Eye (tissue), 1 donor: Measurements from ENCODE around the gene AGBL1.

Source experiments
- DNase-seq: peaks from one replicate; pipeline ENCODE4 v3.0.0-alpha.2; 2015

The AGBL1 gene

GRCh38 chr15:86329311-86330013 lies 249.8 kb downstream of the AGBL1 start:
- no peak for DNase-seq

- no peak for DNase-seq
Measured at GRCh38 chr15:86333819-86334218, 254.1 kb downstream of the AGBL1 start.

GRCh38 chr15:86336051-86336788 lies 256.5 kb downstream of the AGBL1 start:
- DNase-seq: no peak

GRCh38 chr15:86337071-86337470 lies 257.4 kb downstream of the AGBL1 start:
- no peak for DNase-seq

GRCh38 chr15:86347245-86347644 lies 267.6 kb downstream of the AGBL1 start:
- DNase-seq: no peak

- DNase-seq: no peak
Measured at GRCh38 chr15:86349565-86349964, 269.9 kb downstream of the AGBL1 start.

GRCh38 chr15:86353213-86353612 lies 273.5 kb downstream of the AGBL1 start:
- no peak for DNase-seq

GRCh38 chr15:86355361-86355760 lies 275.7 kb downstream of the AGBL1 start:
- DNase-seq: no peak

- DNase-seq: peak; percentile 18
Measured at GRCh38 chr15:86355801-86356200, 276.1 kb downstream of the AGBL1 start.

GRCh38 chr15:86362555-86362954 lies 282.9 kb downstream of the AGBL1 start:
- no peak for DNase-seq

- no peak for DNase-seq
Measured at GRCh38 chr15:86373147-86373546, 293.5 kb downstream of the AGBL1 start.

- DNase-seq: no peak
Measured at GRCh38 chr15:86375733-86376280, 296.1 kb downstream of the AGBL1 start.

GRCh38 chr15:86377914-86378313 lies 298.2 kb downstream of the AGBL1 start:
- DNase-seq: no peak

GRCh38 chr15:86382341-86382740 lies 302.7 kb downstream of the AGBL1 start:
- peak; percentile 36 for DNase-seq

- no peak for DNase-seq
Measured at GRCh38 chr15:86383611-86384010, 303.9 kb downstream of the AGBL1 start.

- peak; percentile 53 for DNase-seq
Measured at GRCh38 chr15:86384186-86384585, 304.5 kb downstream of the AGBL1 start.

GRCh38 chr15:86392296-86392695 lies 312.6 kb downstream of the AGBL1 start:
- no peak for DNase-seq

- DNase-seq: no peak
Measured at GRCh38 chr15:86392874-86393273, 313.2 kb downstream of the AGBL1 start.

- no peak for DNase-seq
Measured at GRCh38 chr15:86394866-86395265, 315.2 kb downstream of the AGBL1 start.

GRCh38 chr15:86399041-86399954 lies 319.6 kb downstream of the AGBL1 start:
- DNase-seq: no peak

- DNase-seq: no peak
Measured at GRCh38 chr15:86403221-86403620, 323.6 kb downstream of the AGBL1 start.

- DNase-seq: no peak
Measured at GRCh38 chr15:86403914-86404583, 324.4 kb downstream of the AGBL1 start.
